HFFc6 (cell line): ENCODE results near the gene DMXL1. TPM values are rescaled to one million over a fixed set of nuclear protein-coding genes. Genes with fewer than 3 reads are reported as not detected.
"Not testable (repeated sequence)": the region's sequence is repeated elsewhere in the genome, so short reads cannot be mapped to it uniquely, and the experiment has no call there.

Experiments used
- DNase-seq: peaks from one replicate; pipeline ENCODE4 v3.0.0-alpha.2; 2018
- H3K27ac Mint-ChIP-seq: 2 replicates; pipeline ENCODE4 v1.8.0; 2020; ENCODE audit warnings: mild to moderate bottlenecking, mixed read lengths
- H3K27me3 Mint-ChIP-seq: 2 replicates; pipeline ENCODE4 v1.8.0; 2021; ENCODE audit warnings: mild to moderate bottlenecking, moderate library complexity, mixed read lengths; ENCODE audit not compliant: insufficient read depth
- H3K36me3 Mint-ChIP-seq: 2 replicates; pipeline ENCODE4 v1.8.0; 2021; ENCODE audit warnings: low read depth, mixed read lengths
- H3K4me1 Mint-ChIP-seq: 2 replicates; pipeline ENCODE4 v1.8.0; 2020; ENCODE audit warnings: low read depth, mixed read lengths
- H3K4me3 Mint-ChIP-seq: 2 replicates; pipeline ENCODE4 v1.8.0; 2020; ENCODE audit warnings: mild to moderate bottlenecking, moderate library complexity, mixed read lengths
- H3K9me3 Mint-ChIP-seq: 2 replicates; pipeline ENCODE4 v1.8.0; 2020; ENCODE audit warnings: mild to moderate bottlenecking, mixed read lengths
- total RNA-seq, 6 experiments: library from RNA; stranded (reverse); fragmentation: NEBNext Ultra II Directional; extraction: Animal tissue kit (Norgen Biotek cat#: 25700); gene quantifications; 2 replicates in 1 of 6; 3 replicates in 5 of 6; pipeline ENCODE4 v1.2.3, GENCODE V29; 2021
- TF ChIP-seq, protein P1 (sequence below): fragments of 200-600 bp; sonication (generic); IDR thresholded peaks from 2 replicates; pipeline ENCODE4 v1.5.0; 2021; ENCODE audit warnings: antibody characterized with exemption, mild to moderate bottlenecking

The DMXL1 gene
- total RNA-seq, 6 experiments from 2014 or later, result 19.8 to 23.1 (median 21.5) TPM

DNA sequence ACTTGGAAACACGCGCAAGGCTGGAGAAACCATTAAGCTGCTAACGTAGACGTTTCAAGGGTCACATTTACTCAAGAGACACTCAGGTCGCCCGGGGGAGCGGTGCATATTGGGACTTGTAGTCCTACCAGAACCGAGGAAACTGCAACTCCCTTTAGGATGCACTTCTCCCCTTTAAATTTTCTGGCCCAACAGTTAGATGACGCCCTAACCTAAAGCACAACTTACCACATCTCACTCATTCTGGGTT, 384 bp upstream of the DMXL1 start:
- Mint-ChIP-seq H3K4me3 (peak overlapping the region; percentile 92), H3K9me3 (no peaks in the 10 kb centered on the region), H3K36me3 (peaks cover 6% of the 10 kb centered on the region; the same call in 1 of the 2 replicates), H3K4me1 (peaks cover 38% of the 10 kb centered on the region), H3K27ac (peak overlapping the region; percentile 96), H3K27me3 (peaks cover 5% of the 10 kb centered on the region)
- TF ChIP-seq, protein P1, sequence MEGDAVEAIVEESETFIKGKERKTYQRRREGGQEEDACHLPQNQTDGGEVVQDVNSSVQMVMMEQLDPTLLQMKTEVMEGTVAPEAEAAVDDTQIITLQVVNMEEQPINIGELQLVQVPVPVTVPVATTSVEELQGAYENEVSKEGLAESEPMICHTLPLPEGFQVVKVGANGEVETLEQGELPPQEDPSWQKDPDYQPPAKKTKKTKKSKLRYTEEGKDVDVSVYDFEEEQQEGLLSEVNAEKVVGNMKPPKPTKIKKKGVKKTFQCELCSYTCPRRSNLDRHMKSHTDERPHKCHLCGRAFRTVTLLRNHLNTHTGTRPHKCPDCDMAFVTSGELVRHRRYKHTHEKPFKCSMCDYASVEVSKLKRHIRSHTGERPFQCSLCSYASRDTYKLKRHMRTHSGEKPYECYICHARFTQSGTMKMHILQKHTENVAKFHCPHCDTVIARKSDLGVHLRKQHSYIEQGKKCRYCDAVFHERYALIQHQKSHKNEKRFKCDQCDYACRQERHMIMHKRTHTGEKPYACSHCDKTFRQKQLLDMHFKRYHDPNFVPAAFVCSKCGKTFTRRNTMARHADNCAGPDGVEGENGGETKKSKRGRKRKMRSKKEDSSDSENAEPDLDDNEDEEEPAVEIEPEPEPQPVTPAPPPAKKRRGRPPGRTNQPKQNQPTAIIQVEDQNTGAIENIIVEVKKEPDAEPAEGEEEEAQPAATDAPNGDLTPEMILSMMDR, result no peak
- DNase-seq, result no peak

DNA sequence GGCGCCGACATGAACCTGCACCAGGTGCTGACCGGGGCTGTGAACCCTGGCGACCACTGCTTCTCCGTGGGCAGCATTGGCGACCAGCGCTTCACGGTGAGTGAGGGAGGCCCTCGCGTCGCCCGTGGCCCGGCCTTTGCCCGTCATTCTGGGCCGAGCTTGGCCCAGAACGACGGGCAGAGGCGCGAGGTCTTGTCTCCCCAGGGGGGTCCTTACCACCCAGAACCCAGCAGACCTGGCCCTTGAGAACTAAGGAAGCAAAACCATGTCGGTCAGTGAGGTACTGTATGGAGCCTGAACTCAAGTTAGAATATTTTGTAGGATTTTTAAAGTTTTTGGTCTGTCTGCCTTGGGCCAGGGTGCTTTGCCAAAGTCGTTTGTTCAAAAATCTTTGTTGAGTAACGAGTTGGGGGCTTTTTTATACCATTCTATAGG, 691 bp downstream of the DMXL1 start:
- no peaks in the 10 kb centered on the region for H3K9me3 Mint-ChIP-seq
- H3K36me3 Mint-ChIP-seq, result peaks cover 6% of the 10 kb centered on the region; the same call in 1 of the 2 replicates
- peaks cover 43% of the 10 kb centered on the region for H3K4me1 Mint-ChIP-seq
- DNase-seq, result no peak
- H3K4me3 Mint-ChIP-seq, result peak overlapping the region; percentile 92
- TF ChIP-seq, protein P1, result no peak
- peaks cover 5% of the 10 kb centered on the region; the same call in 1 of the 2 replicates for H3K27me3 Mint-ChIP-seq
- H3K27ac Mint-ChIP-seq, result peak overlapping the region; percentile 96

DNA sequence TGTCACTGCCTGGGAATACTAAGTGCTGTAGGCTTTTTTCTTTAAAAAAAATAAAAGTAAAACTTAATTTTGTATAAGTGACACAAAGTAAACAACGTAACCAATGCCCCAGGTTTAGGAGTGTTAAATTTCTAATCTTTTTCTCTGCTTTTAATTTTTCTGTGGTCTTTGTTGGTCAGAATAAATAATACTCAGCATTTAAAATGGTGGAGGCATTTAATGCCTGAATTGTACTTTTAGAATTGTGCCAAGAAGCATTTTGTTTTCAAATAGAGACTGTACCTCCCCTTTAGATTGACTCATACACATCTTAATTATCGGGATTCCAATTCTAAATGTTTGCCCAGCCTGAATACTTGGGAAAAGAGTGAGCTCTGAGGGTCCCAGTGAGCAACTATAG, 1.6 kb downstream of the DMXL1 start:
- peaks cover 6% of the 10 kb centered on the region; the same call in 1 of the 2 replicates for H3K36me3 Mint-ChIP-seq
- H3K27me3 Mint-ChIP-seq, result peaks cover 5% of the 10 kb centered on the region; the same call in 1 of the 2 replicates
- DNase-seq, result no peak
- H3K9me3 Mint-ChIP-seq, result no peaks in the 10 kb centered on the region
- peaks cover 43% of the 10 kb centered on the region for H3K4me1 Mint-ChIP-seq
- TF ChIP-seq, protein P1, result no peak
- H3K27ac Mint-ChIP-seq, result peak overlapping the region; percentile 49; the same call in 1 of the 2 replicates
- H3K4me3 Mint-ChIP-seq, result peak overlapping the region; percentile 92

DNA sequence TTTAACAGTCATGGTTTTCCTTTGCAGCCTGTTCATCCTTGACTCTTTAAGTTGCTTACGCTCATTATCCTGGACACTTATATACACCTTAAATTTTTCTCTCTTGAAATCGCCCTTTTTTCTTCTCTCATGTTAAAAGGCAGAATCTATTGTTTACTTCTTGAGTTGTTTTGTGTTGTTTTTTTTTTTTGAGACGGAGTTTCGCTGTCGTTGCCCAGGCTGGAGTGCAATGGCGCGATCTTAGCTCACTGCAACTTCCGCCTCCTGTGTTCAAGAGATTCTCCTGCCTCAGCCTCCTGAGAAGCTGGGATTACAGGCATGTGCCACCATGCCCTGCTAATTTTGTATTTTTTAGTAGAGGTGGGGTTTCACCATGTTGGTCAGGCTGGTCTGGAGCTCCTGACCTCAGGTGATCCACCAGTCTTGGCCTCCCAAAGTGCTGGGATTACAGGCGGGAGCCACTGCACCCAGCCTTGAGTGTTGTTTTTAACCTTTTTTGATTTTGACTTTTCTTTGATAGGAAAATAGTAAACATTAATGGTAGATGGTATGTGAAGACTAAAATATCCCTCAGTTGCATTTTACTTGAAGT, 3.0 kb downstream of the DMXL1 start:
- not testable (repeated sequence) for H3K27me3 Mint-ChIP-seq, H3K36me3 Mint-ChIP-seq, H3K9me3 Mint-ChIP-seq, DNase-seq, H3K27ac Mint-ChIP-seq, H3K4me3 Mint-ChIP-seq
- H3K4me1 Mint-ChIP-seq, result peaks cover 46% of the 10 kb centered on the region

DNA sequence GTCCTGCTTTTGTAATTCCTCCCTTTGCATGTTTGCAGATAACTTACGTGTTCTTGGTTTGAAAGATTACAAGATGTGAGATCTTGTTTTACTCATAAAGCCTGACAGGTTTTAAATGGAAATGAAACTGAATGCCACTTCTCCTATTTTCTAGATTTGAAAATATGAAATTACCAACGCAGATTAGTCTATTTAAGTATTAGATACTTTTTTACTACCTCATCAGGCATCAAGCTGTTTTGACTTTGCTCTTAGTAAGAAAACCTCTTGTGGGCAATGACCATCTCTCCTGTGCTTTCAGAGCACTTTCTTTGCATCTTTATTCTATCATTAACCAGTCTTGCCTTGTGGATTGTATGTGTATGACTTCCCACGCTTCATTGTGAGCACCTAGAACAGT, 3.5 kb downstream of the DMXL1 start:
- no peak for DNase-seq
- Mint-ChIP-seq H3K9me3 (no peaks in the 10 kb centered on the region), H3K4me1 (peaks cover 52% of the 10 kb centered on the region), H3K36me3 (peaks cover 6% of the 10 kb centered on the region; the same call in 1 of the 2 replicates), H3K4me3 (no peak overlapping the region), H3K27ac (no peak overlapping the region), H3K27me3 (0 out of 2 replicates have a peak, but pooled peaks cover 3% of the 10 kb centered on the region)
- TF ChIP-seq, protein P1, result no peak

DNA sequence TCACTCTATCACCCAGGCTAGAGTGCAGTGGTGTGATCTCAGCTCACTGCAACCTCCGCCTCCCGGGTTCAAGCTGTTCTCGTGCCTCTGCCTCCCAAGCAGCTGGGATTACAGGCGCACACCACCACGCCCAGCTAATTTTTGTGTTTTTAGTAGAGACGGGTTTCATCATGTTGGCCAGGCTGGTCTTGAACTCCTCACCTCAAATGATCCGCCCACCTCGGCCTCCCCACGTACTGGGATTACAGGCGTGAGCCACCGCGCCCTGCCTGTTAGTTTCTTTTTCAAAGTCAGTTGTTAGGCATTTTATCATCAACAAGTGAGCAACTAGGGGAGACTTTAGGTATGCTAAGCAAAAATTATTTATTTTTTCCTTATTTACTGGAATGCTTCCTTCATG, 4.4 kb downstream of the DMXL1 start:
- H3K4me1 Mint-ChIP-seq, result peaks cover 54% of the 10 kb centered on the region
- DNase-seq, H3K4me3 Mint-ChIP-seq, H3K27me3 Mint-ChIP-seq, H3K9me3 Mint-ChIP-seq, H3K36me3 Mint-ChIP-seq, H3K27ac Mint-ChIP-seq: not testable (repeated sequence)
